IPS-18c (cell line): Measurements from ENCODE around the gene AEBP1.

ENCODE experiments used
- H3K4me3 ChIP-seq: 2 replicates; pipeline ENCODE4 v1.7.0; 2013; ENCODE audit warnings: low read depth, mild to moderate bottlenecking, low read length, moderate library complexity; ENCODE audit not compliant: insufficient read depth
- H3K9me3 ChIP-seq: one replicate; pipeline ENCODE4 v1.6.1; 2013; ENCODE audit warnings: mild to moderate bottlenecking, low read length, moderate library complexity; ENCODE audit not compliant: control insufficient read depth, insufficient read depth

AEBP1 gene

DNA sequence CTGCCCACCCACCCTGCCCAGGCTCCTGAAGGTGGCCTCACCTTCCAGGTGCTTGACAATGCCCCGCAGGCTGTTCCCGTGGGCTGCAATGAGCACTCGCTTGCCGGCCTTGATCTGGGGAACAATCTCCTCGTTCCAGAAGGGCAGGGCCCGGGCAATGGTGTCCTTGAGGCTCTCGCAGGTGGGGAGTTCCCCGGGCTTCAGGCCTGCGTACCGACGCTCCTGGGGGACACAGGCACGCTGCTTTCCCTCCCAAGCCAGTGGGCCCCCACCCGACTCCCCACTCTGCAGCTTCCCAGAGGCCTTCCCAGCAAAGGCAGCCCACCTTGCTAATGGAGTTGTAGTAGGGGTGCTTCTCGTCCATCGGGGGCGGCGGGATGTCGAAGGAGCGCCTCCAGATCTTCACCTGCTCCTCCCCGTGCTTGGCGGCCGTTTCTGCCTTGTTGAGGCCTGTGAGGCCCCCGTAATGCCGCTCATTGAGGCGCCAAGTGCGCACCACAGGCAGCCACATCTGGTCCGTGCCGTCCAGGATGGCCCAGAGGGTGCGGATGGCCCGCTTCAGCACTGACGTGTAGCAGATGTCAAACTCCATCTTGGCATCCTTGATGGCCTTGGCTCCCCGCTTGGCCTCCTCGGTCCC is 39.2 kb upstream of the AEBP1 start:
- Histone ChIP-seq H3K9me3 (no peaks in the 10 kb centered on the region), H3K4me3 (no peak overlapping the region; the same call in 1 of the 2 replicates)

DNA sequence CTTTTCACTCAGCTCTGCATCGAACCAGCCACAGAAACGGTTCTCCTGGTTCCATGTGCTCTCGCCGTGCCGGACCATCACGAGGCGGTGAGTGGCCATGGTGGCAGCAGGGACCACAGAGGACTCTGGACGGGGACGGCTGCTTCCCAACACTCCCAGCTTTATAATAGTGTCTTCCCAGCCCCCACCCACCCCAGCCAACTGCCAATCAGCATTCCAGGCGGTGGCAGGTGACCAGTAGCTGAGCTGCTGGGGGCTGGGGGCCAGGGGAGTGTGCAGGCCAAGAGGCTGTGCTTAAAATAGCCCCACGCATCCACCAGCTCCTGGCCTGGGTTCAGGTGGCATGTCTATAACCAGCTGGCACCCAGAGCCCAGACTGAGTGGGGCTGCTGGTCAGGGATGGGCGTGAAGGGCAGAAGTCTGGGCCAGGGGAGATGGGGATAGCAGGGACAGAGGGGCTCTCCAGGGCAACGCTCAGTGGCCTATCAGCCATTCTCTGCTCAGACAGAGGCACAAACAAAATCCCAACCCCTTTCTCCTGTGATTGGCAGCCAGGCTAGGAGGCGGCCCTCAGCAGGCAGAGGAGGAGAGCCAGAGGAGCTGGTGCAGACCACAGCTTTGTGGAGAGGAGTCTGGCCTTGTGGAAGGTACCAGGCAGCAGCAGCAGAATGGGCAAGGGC is 38.6 kb upstream of the AEBP1 start, which contains the start of gene PGAM2:
Gene PGAM2, minus strand, starts transcription at position 137 of the 680 bp plus-strand sequence. Its CDS starts 38 bp downstream, at position 99.
- no peak within 1 kb of the TSS; the same call in 1 of the 2 replicates for H3K4me3 ChIP-seq
- no peaks in the 10 kb centered on the region for H3K9me3 ChIP-seq

DNA sequence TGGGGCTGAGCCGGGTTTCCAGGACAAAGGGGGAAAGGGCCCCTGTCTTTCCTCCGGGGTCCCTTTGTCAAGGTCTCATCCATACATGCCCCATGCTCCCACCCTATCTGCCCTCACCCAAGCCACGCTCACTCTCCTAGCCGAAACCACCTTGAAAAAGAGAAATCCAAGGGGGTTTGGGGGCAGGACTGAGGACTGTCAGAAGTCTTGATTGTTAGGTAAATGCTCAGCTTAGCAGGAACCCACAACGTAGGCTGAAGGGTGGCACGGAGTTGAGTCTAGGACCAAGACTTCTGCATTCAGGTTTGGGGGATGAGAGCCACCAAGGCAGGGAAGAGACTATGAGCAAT is 38.1 kb upstream of the AEBP1 start:
- H3K4me3 ChIP-seq, result no peak overlapping the region
- no peaks in the 10 kb centered on the region for H3K9me3 ChIP-seq

DNA sequence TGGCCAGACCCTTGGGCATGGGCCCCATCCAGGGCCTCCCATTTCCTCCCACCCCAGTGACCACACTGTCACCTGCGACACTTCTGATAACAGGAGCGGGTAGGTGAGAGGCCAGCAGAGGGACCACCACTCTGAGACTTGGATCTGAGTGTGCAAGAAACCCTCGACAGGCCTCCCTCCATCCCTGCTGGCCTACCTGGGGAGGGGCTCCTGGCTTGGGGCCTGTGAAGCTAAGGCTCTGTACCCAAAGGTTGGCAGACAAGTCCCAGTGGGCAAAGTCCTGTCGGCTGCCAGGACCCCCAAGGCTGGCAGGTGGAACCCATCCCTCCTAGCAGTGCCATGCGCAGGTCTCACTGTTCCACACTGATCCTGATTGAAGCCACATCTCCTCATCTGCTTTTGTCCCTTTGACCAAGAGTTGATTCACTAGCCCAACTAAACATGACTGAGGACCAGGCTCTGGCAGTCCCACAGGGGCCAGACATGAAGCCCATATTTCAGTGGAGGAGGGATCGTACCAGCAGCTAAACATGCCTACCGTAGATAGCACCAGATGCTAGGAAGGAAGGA is 37.6 kb upstream of the AEBP1 start:
- Histone ChIP-seq H3K4me3 (peak overlapping the region; percentile 15; the same call in 1 of the 2 replicates), H3K9me3 (no peaks in the 10 kb centered on the region)

DNA sequence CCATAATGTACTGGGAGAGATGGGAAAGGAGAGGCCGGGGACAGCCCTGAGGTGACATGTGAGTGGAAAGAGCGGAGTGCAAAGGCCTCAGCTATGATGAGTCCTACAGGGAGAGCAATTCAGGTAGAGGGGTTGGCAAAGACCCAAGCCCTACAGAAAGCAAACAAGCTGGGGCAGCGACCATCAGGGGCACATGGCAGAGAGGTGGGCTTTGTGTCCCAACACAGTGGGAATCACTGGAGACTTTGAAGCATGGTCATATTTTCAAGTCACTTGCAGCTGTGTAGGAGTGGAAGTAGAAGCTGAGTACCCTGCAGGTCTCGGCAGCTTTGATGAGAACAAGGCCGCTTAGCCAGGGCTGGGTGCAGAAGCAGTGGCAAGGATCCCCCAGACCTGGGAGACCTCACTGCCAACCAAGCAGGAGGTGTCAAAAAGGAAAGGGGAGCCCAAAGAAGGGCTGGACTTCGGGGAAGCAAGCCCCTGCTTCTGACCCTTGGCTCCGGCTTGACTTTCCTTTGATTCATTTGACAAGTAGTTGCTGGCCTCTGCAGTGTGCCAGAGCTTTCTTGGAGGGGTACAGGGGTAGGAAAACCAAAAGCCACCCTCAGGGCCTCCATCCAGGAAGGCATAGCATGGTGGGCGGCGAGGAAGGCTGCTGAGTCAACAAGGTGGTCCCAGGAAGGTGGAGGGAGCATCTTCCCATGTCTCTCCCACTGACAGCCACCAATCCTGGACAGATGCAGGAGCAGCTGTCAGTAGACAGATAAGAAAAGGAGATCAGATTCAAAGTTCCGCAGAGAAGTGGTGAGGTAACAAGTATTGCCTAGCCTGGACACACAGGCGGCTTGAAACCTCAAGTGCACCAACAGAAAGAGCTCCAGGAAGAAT is 36.8 kb upstream of the AEBP1 start:
- Histone ChIP-seq H3K4me3 (no peak overlapping the region), H3K9me3 (no peaks in the 10 kb centered on the region)

DNA sequence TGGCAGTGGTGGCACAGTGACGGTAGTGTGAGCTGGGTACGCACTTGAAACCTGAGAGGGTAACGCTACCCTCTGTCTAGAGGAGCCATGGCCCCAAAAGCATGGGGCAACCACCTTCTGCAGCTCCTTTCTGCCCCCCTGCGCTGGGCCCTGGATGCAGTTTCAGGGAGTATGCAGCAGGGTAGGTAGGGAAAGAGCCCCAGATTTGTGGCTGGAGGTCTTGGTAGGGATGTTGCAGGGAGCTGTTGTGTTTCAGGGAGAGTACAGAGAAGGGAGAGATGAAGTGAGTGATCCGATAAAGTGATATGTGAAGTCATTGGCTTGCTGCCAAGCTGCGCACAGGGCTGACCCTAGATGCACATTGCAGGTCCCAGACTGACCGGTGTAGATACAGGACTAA is 36.1 kb upstream of the AEBP1 start:
- Histone ChIP-seq H3K4me3 (no peak overlapping the region), H3K9me3 (no peaks in the 10 kb centered on the region)

DNA sequence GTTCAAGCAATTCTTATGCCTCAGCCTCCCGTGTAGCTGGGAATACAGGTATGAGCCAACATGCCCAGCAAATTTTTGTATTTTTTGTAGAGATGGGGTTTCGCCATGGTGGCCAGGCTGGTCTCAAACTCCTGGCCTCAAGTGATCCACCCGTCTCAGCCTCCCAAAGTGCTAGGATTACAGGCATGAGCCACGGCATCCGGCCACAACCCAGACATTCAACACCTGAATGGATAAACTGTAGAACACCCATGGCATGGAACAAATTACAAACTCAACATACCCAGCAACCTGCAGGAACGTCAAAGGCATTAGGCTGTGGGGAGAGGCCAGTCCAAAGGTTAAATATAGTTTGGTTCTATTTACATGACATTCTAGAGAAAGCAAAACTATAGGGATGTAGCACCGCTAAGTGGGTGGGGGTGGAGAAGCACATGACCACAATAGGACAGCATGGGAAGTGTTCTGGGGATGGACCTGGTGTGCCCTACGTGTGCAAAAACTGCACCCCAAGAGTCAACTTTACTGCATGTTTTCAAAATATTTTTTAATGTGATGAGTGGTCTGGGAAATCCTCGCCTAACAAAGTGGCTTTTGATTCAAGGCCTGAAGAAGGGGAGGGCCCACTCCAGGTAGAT is 32.3 kb upstream of the AEBP1 start:
- H3K4me3 ChIP-seq, result no peak overlapping the region
- no peaks in the 10 kb centered on the region for H3K9me3 ChIP-seq

DNA sequence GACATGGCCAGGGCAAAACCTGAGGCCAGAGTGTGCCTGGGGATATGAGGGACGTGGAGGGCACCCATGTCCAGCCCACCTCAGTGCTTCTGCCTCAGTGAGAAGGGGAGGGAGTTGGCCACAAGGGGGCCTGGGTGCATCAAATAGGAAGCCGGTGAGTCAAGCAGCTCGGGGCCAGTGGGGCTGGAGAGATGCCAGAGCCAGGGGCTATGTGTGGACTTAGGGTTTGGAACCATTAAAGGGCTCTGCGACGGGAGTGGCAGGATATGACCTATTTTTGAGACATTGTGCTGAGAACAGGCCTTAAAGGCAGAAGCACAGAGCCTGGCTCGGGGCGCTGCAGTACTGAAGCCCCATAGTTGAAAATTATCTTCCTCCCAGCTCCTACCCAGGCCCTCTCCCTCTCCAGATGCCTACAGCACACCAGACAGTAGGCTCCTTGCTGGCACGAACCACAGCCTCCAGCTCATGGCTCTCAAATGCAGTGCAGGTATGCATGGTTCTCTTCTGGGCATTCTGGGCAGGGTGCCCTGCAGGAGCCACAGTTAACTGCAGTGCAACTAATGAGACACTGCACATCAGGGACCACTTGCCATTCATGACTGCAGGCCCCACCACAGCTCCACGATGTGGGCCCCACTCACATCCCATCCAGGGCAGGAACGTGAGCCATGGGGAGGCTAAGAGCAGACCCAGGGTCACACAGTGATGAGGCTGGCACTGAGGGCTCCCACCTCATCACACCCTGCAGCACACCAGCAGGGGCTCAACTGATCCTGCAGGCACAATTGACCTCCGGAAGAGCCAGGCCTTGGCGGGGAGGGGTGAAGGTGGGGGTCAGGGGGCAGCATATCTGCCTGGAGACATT is 31.5 kb upstream of the AEBP1 start:
- Histone ChIP-seq H3K9me3 (no peaks in the 10 kb centered on the region), H3K4me3 (no peak overlapping the region)

DNA sequence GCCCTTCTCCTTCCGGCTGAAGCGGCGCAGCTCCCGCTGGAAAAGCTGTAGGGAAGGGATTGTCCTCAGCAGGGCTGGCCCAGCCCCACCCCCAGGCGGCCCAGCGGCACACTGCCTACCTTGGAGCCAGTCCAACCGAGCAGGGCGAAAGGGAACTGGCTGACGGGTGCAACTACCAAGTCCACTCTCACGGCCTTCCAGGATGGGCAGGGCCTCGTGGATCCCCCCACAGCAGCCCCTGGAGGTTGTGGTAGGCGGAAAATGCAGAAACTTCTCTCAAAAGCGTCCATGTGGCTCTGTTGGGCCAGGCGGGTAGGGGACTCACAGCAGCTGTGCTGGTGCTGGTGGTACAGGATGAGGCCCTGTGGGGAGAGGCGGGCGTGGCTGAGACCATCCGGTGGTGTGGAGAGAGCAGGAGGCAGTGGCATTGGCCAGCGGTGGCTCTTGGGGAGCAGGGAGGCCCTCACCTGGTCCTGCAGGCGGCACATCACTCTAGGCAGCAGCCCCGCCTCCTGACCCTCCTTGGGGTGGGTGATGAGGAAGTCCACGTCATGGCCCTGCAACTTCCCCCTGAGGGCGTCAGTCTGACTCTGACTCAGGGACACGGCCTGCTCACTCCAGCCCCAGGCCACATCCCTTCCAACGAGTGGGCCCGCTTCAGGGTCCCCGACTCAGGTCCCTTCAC is 30.3 kb upstream of the AEBP1 start:
- H3K4me3 ChIP-seq, result no peak overlapping the region

DNA sequence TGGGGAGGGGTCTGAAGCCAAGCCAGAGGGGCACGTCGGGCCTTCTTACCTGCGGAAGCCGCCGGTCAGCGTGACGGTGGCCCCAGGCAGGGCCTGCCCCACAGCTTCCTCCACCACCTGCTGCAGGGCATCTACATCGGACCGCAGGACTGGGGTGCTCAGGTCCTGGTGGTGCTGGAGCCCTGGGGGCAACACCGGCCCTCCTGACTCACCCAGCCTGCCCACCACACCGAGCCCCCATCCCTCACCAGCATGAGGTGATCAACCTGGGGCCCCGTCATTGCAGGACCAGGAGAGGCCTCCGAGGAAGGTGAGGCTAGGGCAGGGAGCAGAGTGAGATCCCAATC is 29.8 kb upstream of the AEBP1 start:
- no peak overlapping the region for H3K4me3 ChIP-seq
- no peaks in the 10 kb centered on the region for H3K9me3 ChIP-seq

More for the DNA sequence above, 30.3 kb upstream of the AEBP1 start:
- H3K9me3 ChIP-seq, result no peaks in the 10 kb centered on the region

DNA sequence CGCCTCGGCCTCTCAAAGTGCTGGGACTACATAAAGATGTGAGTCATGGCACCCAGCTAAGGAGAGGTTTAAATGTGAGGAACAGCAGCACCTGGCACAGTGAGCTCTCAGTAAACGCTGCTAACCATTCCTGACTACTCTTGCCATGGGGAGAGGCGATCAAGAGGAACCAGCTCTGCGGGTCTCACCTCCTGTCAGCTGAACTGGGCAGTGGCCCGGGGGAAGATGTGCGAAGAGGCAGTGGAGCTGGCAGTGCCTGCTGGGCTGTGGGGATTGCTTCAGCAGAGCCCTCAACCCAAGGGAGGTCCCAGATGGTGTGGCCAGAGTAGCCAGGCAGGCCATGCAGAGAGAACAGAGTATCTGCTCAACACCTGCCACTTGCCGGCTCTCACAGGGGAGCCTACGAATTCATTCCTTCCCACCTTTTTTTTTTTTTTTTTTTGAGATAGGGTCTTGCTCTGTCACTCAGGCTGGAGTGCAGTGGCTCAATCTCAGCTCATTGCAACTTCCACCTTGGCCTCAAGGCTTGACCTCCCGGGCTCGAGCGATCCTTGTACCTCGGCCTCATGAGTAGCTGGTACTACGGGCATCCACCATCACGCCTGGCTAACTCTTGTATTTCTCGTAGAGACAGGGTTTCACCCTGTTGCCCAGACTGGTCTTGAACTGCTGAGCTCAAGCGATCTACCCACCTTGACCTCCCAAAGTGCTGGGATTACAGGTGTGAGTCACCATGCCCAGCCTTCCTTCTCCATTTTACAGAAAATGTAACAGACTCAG is 28.7 kb upstream of the AEBP1 start:
- Histone ChIP-seq H3K4me3 (no peak overlapping the region), H3K9me3 (no peaks in the 10 kb centered on the region)

DNA sequence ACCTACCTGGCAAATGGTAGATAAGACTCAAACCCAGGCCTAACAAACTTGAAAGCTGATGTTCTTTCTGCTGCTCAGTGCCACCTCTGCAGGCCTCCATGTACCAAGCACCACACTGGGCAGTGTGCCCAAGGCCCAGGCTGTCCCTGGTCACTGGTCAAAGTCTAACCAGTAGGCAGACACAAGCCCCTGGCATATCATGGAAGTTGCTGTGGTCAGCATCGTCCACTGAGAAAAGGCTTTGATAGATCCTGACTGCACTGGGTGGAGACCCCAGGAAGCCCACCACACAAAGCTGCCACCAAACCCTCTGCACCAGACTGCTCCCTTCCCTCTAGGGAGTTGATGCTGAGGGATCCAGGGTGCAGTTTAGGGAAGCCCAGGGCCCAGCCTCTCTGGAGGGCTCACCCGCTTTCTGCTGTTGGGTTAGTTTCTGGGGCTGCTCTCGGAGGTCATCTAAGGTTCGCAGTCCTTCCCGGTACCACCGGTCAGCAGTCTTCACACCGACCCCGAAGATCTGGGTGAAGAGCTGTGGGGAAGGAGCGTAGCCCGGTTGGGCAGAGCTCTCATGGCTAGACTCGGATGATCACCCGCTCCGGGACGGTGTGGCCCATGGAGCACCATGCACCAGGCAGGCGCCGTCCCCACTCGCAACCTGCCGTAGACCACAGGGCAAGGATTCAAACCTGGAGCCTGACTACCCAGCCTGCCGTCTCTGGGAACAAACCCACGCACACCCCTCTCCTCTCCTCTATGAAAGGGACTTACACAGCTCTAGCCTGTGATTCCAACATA is 27.8 kb upstream of the AEBP1 start:
- no peaks in the 10 kb centered on the region for H3K9me3 ChIP-seq
- H3K4me3 ChIP-seq, result no peak overlapping the region

DNA sequence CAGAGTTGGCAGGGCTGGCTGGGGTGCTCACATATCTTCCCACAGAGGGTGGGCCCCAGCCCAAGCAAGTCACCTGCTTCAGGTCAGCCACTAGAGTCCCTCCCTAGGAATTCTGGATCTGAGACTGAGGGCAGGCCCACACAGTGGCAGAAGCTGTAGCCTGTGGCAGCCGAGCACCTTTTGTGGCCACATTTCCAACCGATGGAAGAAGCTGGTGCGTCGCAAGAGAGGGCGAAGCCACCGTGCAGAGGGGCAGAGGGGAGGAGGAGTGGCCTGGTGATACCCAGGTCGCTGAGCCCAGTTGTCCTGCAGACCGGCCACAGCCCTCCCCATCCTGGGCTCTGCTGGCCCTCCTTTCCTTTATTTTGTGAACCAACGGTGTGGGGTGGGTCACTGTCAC is 27.1 kb upstream of the AEBP1 start:
- no peaks in the 10 kb centered on the region for H3K9me3 ChIP-seq
- H3K4me3 ChIP-seq, result no peak overlapping the region

DNA sequence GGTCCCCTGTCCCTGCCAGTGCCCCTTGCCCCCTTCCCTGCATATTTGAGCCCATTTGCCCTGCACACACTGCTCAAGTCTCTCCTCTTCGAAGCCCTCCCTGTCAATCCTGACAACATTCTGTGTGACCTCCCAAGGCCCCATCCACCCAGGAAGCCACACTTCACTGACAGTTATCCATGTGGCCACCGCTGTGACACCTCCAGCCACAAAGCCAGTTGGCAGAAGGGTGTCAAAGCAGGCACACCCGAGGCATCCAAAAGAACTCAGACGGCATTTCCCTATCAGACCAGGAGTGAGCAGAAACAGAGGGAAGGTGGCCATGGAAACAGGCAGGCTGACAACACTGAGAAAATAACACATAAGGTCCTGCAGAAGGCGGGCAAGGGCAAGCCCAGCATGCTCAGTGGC is 26.5 kb upstream of the AEBP1 start:
- H3K9me3 ChIP-seq, result no peaks in the 10 kb centered on the region
- H3K4me3 ChIP-seq, result no peak overlapping the region

DNA sequence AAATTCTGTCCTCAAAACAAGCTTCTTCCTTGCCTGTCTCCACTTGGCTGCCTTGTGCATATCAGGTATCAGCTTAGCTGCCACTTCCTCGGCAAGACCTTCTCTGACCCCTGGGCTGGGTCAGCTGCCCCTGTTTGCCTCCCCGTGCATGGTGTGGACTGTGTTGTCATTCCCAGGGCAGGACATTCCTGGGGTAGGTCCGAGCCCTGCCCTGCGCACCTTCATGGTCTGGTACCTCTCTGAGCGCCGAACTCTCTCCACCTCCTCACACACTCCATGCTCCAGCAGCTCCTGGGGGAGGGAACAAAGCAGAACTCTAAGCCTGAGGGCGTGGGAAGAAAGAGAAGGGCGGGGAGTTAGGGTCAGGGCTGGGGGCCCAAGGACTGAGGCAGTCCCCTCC is 25.6 kb upstream of the AEBP1 start:
- no peak overlapping the region for H3K4me3 ChIP-seq
- H3K9me3 ChIP-seq, result no peaks in the 10 kb centered on the region
